A549 (cell line): Measurements from ENCODE around the gene PAX3.

Experiments used
- MAZ ChIP-seq: fragments of 150-350 bp; IDR thresholded peaks from 2 replicates; pipeline ENCODE4 v1.6.1; 2014; ENCODE audit warnings: antibody characterized with exemption, low read depth, low read length, borderline replicate concordance
- POLR2A ChIP-seq: IDR thresholded peaks from 2 replicates; pipeline ENCODE4 v1.6.1; 2012; ENCODE audit warnings: mild to moderate bottlenecking, low read length
- POLR2AphosphoS2 ChIP-seq: conservative IDR thresholded peaks from 2 replicates; pipeline ENCODE4 v1.6.1; 2012; ENCODE audit warnings: low read length, improper control_type of control experiment, inconsistent platforms
- TF ChIP-seq, protein P1 (sequence below): fragments of >200 bp; sonication (Bioruptor Twin); formaldehyde crosslinking; IDR thresholded peaks from 3 replicates; pipeline ENCODE4 v1.5.1; 2016

DNA sequence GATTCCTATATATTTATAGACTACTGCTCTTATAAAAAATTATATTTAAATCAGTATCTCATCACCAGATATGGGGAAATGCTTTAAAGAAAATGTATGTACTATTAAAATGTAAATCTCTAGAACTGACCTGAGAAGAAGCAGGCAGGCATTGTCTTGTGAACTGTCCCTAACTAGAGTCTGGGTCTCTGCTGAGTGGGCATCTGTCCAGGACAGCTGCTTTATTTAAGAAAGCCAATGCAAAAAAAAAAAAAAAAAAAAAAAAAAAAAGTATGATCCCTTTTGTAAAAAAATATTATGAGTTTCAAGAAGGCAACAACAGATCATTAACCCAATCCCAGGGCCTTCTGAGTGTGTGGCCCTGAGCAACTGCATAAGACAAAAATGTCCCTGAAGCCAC, 66.0 kb downstream of the PAX3 start:
- TF ChIP-seq, protein P1, sequence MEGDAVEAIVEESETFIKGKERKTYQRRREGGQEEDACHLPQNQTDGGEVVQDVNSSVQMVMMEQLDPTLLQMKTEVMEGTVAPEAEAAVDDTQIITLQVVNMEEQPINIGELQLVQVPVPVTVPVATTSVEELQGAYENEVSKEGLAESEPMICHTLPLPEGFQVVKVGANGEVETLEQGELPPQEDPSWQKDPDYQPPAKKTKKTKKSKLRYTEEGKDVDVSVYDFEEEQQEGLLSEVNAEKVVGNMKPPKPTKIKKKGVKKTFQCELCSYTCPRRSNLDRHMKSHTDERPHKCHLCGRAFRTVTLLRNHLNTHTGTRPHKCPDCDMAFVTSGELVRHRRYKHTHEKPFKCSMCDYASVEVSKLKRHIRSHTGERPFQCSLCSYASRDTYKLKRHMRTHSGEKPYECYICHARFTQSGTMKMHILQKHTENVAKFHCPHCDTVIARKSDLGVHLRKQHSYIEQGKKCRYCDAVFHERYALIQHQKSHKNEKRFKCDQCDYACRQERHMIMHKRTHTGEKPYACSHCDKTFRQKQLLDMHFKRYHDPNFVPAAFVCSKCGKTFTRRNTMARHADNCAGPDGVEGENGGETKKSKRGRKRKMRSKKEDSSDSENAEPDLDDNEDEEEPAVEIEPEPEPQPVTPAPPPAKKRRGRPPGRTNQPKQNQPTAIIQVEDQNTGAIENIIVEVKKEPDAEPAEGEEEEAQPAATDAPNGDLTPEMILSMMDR = no peak
- TF ChIP-seq POLR2AphosphoS2 (no peak), MAZ (no peak), POLR2A (no peak)
